ENCODE results near the gene UBASH3A. TPM values are rescaled to one million over a fixed set of nuclear protein-coding genes. Genes with fewer than 3 reads are reported as not detected.

Gene UBASH3A
- total RNA-seq, 1 donor from 2014 or later, result not detected

GRCh38 chr21:42373908-42374455 lies 29.7 kb upstream of the UBASH3A start:
- no peak for FAIRE-seq
- DNase-seq (ENCODE audit: low spot score in 2 of 2), result no peak

- DNase-seq (ENCODE audit: low spot score in 2 of 2) (no peak), FAIRE-seq (no peak)
These were observed 29.2 kb upstream of the UBASH3A start for GRCh38 chr21:42374457-42374856.

GRCh38 chr21:42374864-42375499 lies 28.7 kb upstream of the UBASH3A start:
- FAIRE-seq (no peak), DNase-seq (ENCODE audit: low spot score in 2 of 2) (no peak)

GRCh38 chr21:42375506-42375905 lies 28.2 kb upstream of the UBASH3A start:
- FAIRE-seq (no peak), DNase-seq (ENCODE audit: low spot score in 2 of 2) (no peak)

- FAIRE-seq (no peak), DNase-seq (ENCODE audit: low spot score in 2 of 2) (no peak)
These were observed 27.8 kb upstream of the UBASH3A start for GRCh38 chr21:42375966-42376337.

- DNase-seq (ENCODE audit: low spot score in 2 of 2), result no peak
- no peak for FAIRE-seq
These were observed 27.2 kb upstream of the UBASH3A start for GRCh38 chr21:42376338-42376982.

- no peak for DNase-seq (ENCODE audit: low spot score in 2 of 2)
- no peak for FAIRE-seq
These were observed 26.3 kb upstream of the UBASH3A start for GRCh38 chr21:42377211-42377950.

- DNase-seq (ENCODE audit: low spot score in 2 of 2) (no peak), FAIRE-seq (no peak)
These were observed 25.8 kb upstream of the UBASH3A start for GRCh38 chr21:42377951-42378340.

- no peak for DNase-seq (ENCODE audit: low spot score in 2 of 2)
These were observed 25.3 kb upstream of the UBASH3A start for GRCh38 chr21:42378418-42378817.

GRCh38 chr21:42379426-42380215 lies 24.1 kb upstream of the UBASH3A start:
- no peak for FAIRE-seq

More at GRCh38 chr21:42378418-42378817, 25.3 kb upstream of the UBASH3A start:
- no peak for FAIRE-seq

GRCh38 chr21:42381347-42381984 lies 22.2 kb upstream of the UBASH3A start:
- FAIRE-seq (no peak), DNase-seq (ENCODE audit: low spot score in 2 of 2) (no peak)

More at GRCh38 chr21:42379426-42380215, 24.1 kb upstream of the UBASH3A start:
- no peak for DNase-seq (ENCODE audit: low spot score in 2 of 2)

- DNase-seq (ENCODE audit: low spot score in 2 of 2), result no peak
- FAIRE-seq, result no peak
These were observed 20.8 kb upstream of the UBASH3A start for GRCh38 chr21:42382915-42383314.

- DNase-seq (ENCODE audit: low spot score in 2 of 2) (no peak), FAIRE-seq (no peak)
These were observed 20.4 kb upstream of the UBASH3A start for GRCh38 chr21:42383331-42383730.

- FAIRE-seq (no peak), DNase-seq (ENCODE audit: low spot score in 2 of 2) (no peak)
These were observed 19.4 kb upstream of the UBASH3A start for GRCh38 chr21:42384156-42384945.

GRCh38 chr21:42384989-42385388 lies 18.7 kb upstream of the UBASH3A start:
- no peak for DNase-seq (ENCODE audit: low spot score in 2 of 2)
- FAIRE-seq, result no peak

GRCh38 chr21:42385619-42386018 lies 18.1 kb upstream of the UBASH3A start:
- FAIRE-seq (no peak), DNase-seq (ENCODE audit: low spot score in 2 of 2) (no peak)

- no peak for FAIRE-seq
- no peak for DNase-seq (ENCODE audit: low spot score in 2 of 2)
These were observed 17.6 kb upstream of the UBASH3A start for GRCh38 chr21:42386034-42386591.

- FAIRE-seq (no peak), DNase-seq (ENCODE audit: low spot score in 2 of 2) (no peak)
These were observed 16.5 kb upstream of the UBASH3A start for GRCh38 chr21:42387164-42387563.

GRCh38 chr21:42387843-42388340 lies 15.8 kb upstream of the UBASH3A start:
- no peak for DNase-seq (ENCODE audit: low spot score in 2 of 2)
- FAIRE-seq, result no peak
